Nephron (organoid): Measurements from ENCODE around the gene CCDC141.

Source experiments
- H3K27ac Mint-ChIP-seq, 3 experiments: 2 replicates each; pipeline ENCODE4 v1.8.0; 2020; ENCODE audit warnings: mixed read lengths in 3 of 3, mild to moderate bottlenecking in 2 of 3, moderate library complexity in 1 of 3
- H3K27me3 Mint-ChIP-seq: 2 replicates; pipeline ENCODE4 v1.8.0; 2021; ENCODE audit warnings: low read depth, mild to moderate bottlenecking, moderate library complexity, mixed read lengths
- H3K36me3 Mint-ChIP-seq: 2 replicates; pipeline ENCODE4 v1.8.0; 2020; ENCODE audit warnings: low read depth, mixed read lengths
- H3K4me1 Mint-ChIP-seq: 2 replicates; pipeline ENCODE4 v1.8.0; 2020; ENCODE audit warnings: mixed read lengths
- H3K4me3 Mint-ChIP-seq, 3 experiments: 2 replicates each; pipeline ENCODE4 v1.8.0; 2020; ENCODE audit warnings: mild to moderate bottlenecking in 3 of 3, mixed read lengths in 3 of 3, moderate library complexity in 2 of 3
- H3K9me3 Mint-ChIP-seq: 2 replicates; pipeline ENCODE4 v1.8.0; 2020; ENCODE audit warnings: mixed read lengths
- CTCF ChIP-seq, 3 experiments: fragments of 200-600 bp; sonication (generic); IDR thresholded peaks; one replicate each; pipeline ENCODE4 v1.5.0; 2021; ENCODE audit warnings: antibody characterized with exemption in 3 of 3; ENCODE audit not compliant: unreplicated experiment in 3 of 3

The CCDC141 gene

GRCh38 chr2:178915423-178916173 lies 134.3 kb downstream of the CCDC141 start:
- peaks cover 7% of the 10 kb centered on the region for H3K27me3 Mint-ChIP-seq
- no peaks in the 10 kb centered on the region for H3K9me3 Mint-ChIP-seq
- H3K27ac Mint-ChIP-seq = no peak overlapping the region

GRCh38 chr2:178914259-178914849 lies 135.6 kb downstream of the CCDC141 start:
- H3K36me3 Mint-ChIP-seq = no peaks in the 10 kb centered on the region
- no peak overlapping the region for H3K27ac Mint-ChIP-seq
- H3K9me3 Mint-ChIP-seq = no peaks in the 10 kb centered on the region
- TF ChIP-seq CTCF (IDR thresholded peaks at IDR 0.05; ENCODE audit: unreplicated experiment in 3 of 3) = peak; percentile 80 to 86 (median 82)
- no peak overlapping the region for H3K4me3 Mint-ChIP-seq
- peaks cover 14% of the 10 kb centered on the region for H3K4me1 Mint-ChIP-seq
- H3K27me3 Mint-ChIP-seq = peaks cover 7% of the 10 kb centered on the region

More at GRCh38 chr2:178915423-178916173, 134.3 kb downstream of the CCDC141 start:
- Mint-ChIP-seq H3K4me1 (peaks cover 5% of the 10 kb centered on the region), H3K36me3 (no peaks in the 10 kb centered on the region), H3K4me3 (no peak overlapping the region)
- TF ChIP-seq CTCF (IDR thresholded peaks at IDR 0.05; ENCODE audit: unreplicated experiment in 3 of 3) = no peak

GRCh38 chr2:178913049-178913441 lies 136.9 kb downstream of the CCDC141 start:
- no peak overlapping the region for H3K27ac Mint-ChIP-seq
- H3K9me3 Mint-ChIP-seq = no peaks in the 10 kb centered on the region
- no peak for TF ChIP-seq CTCF (IDR thresholded peaks at IDR 0.05; ENCODE audit: unreplicated experiment in 3 of 3)
- no peak overlapping the region for H3K4me3 Mint-ChIP-seq
- peaks cover 7% of the 10 kb centered on the region for H3K27me3 Mint-ChIP-seq
- no peaks in the 10 kb centered on the region for H3K36me3 Mint-ChIP-seq
- peaks cover 22% of the 10 kb centered on the region for H3K4me1 Mint-ChIP-seq

- Mint-ChIP-seq H3K27ac (no peak overlapping the region), H3K36me3 (no peaks in the 10 kb centered on the region), H3K9me3 (no peaks in the 10 kb centered on the region), H3K4me3 (no peak overlapping the region), H3K4me1 (peaks cover 22% of the 10 kb centered on the region), H3K27me3 (peaks cover 7% of the 10 kb centered on the region)
- TF ChIP-seq CTCF (IDR thresholded peaks at IDR 0.05; ENCODE audit: unreplicated experiment in 3 of 3) = no peak
Observed at GRCh38 chr2:178912416-178913048, 137.4 kb downstream of the CCDC141 start.

GRCh38 chr2:178911039-178911438 lies 138.9 kb downstream of the CCDC141 start:
- Mint-ChIP-seq H3K27ac (no peak overlapping the region), H3K4me1 (peaks cover 22% of the 10 kb centered on the region), H3K4me3 (no peak overlapping the region), H3K36me3 (no peaks in the 10 kb centered on the region), H3K9me3 (no peaks in the 10 kb centered on the region), H3K27me3 (peaks cover 11% of the 10 kb centered on the region)
- TF ChIP-seq CTCF (IDR thresholded peaks at IDR 0.05; ENCODE audit: unreplicated experiment in 3 of 3) = no peak
